ELF-1 (cell line): ENCODE data around the gene PPCDC.

Source experiments
- DNase-seq: peaks from one replicate; pipeline ENCODE4 v3.0.0-alpha.2; 2016; ENCODE audit warnings: low read depth, low spot score

PPCDC gene, protein sequence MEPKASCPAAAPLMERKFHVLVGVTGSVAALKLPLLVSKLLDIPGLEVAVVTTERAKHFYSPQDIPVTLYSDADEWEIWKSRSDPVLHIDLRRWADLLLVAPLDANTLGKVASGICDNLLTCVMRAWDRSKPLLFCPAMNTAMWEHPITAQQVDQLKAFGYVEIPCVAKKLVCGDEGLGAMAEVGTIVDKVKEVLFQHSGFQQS

DNA sequence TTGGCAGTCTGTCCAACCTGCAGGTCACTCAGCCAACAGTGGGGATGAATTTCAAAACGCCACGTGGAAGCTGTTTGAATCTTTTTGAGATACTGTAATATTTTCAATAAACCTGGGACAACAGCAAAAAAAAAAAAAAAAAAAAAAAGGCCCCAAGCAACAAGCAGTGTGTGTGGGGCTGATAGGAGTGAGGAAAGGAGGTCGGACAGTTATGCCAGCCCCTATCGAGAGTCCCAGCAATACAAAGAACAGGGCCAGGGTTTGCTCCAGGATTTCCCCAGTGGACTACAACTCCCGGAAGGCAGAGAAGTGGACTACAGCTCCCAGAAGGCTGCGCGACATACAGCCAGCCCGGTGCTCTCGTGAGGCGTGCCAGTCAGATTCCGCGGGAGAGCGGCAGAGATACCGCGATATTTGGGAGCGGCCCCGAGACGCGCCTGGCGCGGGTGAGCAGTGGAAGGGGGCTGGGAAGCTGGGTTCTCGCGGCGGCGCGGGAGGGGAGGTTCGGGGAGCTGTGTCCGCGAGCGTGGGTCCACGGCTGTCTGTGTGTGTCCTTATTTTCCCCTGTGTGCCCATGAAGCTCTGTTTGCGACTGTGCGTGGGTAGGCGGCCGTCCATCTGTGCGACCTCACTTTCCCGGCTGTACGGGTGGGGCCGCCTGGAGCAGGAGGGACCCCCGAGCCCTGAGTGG lies at the start of gene PPCDC:
TSS of gene PPCDC (plus strand) at position 410 of the 691 bp plus-strand sequence. CDS start 4,729 bp downstream, outside the sequence.
- peak; percentile 97 for DNase-seq

- DNase-seq: no peak
Measured at GRCh38 chr15:74976159-74976558, 47.2 kb upstream of the PPCDC start.

DNA sequence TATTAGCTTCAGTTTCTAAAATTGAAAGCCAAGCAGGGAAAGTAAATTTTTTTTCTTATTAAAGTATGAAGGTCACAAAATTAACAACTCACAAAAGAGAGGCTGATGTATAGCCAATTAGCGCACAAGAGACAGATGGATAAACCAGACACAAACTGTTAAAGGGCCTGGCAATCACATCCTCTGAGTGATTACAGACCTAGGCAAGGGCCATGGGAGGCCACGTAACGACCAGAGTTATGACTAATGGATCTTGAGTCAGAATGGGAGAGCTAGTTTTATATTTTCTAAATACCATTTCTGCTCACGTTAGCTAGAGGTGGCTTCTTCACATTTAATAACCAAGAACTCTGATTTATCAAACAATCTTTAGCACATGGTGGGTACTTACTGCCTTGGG lies 45.8 kb upstream of the PPCDC start:
- DNase-seq: no peak

DNA sequence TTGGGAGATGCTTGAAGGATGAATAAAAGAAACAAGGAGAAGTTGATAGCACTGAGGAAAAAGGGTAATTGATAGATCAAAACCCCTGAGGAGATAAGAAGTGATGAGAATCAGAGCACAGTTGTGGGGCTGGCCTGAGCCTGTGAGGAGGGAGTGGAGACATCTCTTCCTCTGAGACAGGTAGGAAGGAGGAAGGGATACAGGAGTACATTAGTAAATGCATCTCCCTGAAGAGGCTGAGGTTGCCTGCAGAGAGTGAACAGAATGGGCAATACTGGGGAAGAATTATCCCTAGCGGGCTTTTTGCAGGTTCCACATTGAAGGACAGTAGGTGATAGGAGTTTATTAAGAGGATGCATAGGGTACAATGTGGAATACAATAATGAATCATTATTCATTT lies 45.3 kb upstream of the PPCDC start:
- DNase-seq: no peak

DNA sequence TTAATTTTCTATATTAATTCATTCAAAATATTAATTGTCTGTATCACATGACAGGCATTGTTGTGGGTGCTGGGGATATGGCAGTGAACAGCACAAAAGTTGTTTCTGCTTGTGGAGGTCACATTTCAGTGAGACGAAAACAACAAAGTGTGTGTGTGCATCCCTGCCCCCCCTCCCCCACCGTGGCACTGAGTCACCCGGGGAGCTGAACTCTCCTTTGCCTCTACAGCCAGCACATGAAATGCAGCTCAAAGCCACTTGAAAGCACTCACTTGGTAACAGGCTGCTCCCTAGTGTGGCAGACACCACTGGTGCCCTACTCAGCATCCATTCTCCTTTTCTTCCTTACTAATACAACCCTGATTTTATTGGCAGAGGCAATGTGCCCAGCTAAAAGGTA lies 44.9 kb upstream of the PPCDC start:
- DNase-seq: no peak

GRCh38 chr15:74982183-74982582 lies 41.2 kb upstream of the PPCDC start:
- no peak for DNase-seq

DNA sequence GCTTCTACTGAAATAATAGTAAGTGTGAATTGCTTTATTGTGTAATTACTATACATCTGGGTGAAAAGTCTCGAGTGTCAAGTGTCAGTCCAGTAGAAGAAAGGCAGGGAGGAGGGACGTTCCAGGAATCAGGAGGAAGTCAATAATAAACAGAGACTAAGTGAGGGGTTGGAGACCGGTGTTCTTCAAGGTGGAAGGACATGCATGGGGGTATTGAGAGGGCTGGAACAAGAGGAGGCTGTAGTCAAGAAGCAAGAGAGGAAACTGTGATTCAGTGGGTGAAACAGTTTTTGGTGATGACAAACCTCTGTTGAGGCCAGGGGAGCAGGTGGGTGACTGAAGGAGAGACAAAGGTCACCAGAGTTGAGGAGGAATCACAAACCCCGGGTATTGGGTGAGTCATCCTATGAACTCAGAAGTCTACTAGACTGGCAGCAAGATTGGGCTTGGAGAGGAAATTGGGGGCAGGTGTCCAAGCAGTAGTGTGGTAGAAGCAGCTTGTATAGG lies 39.6 kb upstream of the PPCDC start:
- no peak for DNase-seq

GRCh38 chr15:74988007-74988800 lies 35.2 kb upstream of the PPCDC start:
- peak; percentile 79 for DNase-seq

DNA sequence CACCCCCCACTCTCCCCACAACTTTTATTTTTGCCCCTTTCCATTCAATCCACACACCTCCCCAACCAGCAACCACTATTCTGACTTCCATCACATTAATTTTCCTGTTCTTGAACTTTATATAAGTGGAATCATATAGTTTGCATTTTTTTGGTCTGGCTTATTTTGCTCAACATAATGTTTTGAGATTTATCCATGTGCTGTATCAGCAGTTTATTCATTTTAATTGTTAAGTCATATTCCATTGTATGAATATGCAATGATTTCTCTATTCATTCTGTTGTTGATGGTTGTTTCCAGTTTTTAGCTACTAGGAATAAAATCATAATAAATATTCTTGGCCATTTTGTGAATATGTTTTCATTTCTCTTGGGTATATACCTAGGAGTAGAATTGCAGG lies 33.9 kb upstream of the PPCDC start:
- no peak for DNase-seq

GRCh38 chr15:74992619-74993018 lies 30.8 kb upstream of the PPCDC start:
- DNase-seq: no peak

DNA sequence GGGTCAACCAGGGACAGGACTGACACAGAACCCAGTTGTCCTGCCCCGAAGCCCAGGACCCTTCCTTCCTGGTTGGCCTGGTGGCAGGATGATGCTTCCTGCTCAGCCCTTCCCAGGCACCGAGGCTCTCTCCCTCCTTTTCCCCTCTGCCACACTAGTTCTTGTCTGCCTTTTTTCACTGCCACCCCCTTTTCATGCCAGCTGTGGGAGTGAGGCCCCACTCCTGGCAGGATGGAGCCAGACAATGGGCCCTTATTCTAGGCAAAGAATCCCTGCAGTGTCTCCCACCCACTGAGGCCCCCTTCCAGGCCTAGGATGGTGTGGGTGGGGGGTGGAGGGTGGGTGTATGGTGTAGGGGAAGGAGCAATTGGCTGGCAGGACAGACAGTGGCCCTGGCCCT lies 29.2 kb upstream of the PPCDC start:
- DNase-seq: no peak

DNA sequence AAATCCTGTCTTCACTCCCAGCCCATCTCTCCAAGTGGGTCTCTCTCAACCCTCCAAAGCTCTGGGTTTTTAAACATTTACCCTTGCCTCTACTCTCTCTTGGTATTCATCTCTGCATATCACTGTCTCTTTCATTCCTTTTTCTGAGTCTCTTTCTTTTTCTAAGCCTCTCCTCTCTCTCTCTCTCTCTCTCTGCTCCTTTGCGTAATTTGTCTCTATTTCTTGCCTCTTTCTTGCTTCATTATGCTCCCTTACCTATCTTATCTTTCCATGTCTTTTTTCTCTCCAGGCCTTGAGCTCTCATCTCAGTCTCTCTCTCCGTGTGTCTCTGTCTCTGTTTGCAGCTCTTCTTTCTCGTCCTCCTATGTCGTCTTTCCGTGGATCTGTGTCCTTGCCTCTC lies 28.7 kb upstream of the PPCDC start:
- DNase-seq: no peak

GRCh38 chr15:74995182-74995778 lies 28.1 kb upstream of the PPCDC start, which contains the start of gene SCAMP5:
Gene SCAMP5 (plus strand): TSS chr15:74995563. CDS start chr15:75011840, 16,277 bp downstream.
- peak; percentile 96 for DNase-seq

GRCh38 chr15:74995779-74996765 lies 27.3 kb upstream of the PPCDC start:
- DNase-seq: peak; percentile 21

GRCh38 chr15:74997141-74997540 lies 26.2 kb upstream of the PPCDC start:
- DNase-seq: no peak

GRCh38 chr15:74997543-74997942 lies 25.8 kb upstream of the PPCDC start:
- no peak for DNase-seq

DNA sequence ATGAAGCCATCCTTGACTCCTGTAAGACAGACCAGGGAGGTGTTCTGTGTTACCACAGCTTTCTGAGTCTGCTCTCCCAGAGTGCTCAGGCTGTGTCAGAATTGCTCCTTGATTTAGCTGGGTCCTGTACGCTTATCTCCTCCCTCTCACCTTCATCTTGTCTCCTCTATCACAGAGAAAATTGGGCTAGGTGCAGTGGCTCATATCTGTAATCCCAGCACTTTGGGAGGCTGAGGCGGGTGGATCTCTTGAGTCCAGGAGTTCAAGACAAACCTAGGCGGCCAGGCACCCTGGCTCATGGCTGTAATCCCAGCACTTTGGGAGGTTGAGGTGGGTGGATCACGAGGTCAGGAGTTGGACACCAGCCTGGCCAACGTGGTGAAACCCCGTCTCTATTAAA lies 22.1 kb upstream of the PPCDC start:
- DNase-seq: no peak

GRCh38 chr15:75002398-75002797 lies 21.0 kb upstream of the PPCDC start:
- no peak for DNase-seq

DNA sequence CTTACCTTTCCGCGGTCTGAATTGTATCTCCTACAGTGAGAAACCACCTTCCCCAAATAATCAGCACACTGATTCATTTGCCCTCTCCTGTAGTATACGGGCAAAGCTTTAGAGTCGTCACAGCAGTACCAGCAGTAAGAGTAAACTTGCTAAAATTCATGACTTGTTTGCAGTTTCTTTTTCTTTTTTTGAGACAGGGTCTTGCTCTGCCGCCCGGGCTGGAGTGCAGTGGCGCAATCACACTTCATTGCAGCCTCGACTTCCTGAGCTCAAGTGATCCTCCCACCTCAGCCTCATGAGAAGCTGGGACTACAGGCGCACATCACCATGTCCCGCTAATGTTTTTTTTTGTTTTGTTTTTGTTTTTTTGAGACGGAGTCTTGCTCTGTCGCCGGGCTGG lies 16.2 kb upstream of the PPCDC start:
- no peak for DNase-seq

- no peak for DNase-seq
Measured at GRCh38 chr15:75008221-75008625, 15.2 kb upstream of the PPCDC start.
